ENCODE data around the gene MAD1L1. TPM values are rescaled to one million over a fixed set of nuclear protein-coding genes. Genes with fewer than 3 reads are reported as not detected.

MAD1L1 gene
- total RNA-seq, 1 experiment from 2014 or later, result 38.5 TPM

GRCh38 chr7:1973321-1974251 lies 259.2 kb downstream of the MAD1L1 start:
- Histone ChIP-seq H3K27ac (ENCODE audit: low read depth, low read length) (no peak overlapping the region), H3K4me3 (replicated peaks in 1 of 2; ENCODE audit: low read depth in 1 of 2, low read length in 2 of 2) (no peak overlapping the region), H4K20me1 (ENCODE audit: insufficient read depth) (no peaks in the 10 kb centered on the region), H3K4me2 (ENCODE audit: low read length) (no peak overlapping the region), H3K36me3 (ENCODE audit: control insufficient read depth in 1 of 2, insufficient read depth in 2 of 2, low read length in 2 of 2) (no peaks in the 10 kb centered on the region), H3K79me2 (ENCODE audit: insufficient read depth, low read length) (no peaks in the 10 kb centered on the region), H2AFZ (ENCODE audit: low read depth, low read length, poor library complexity, severe bottlenecking) (no peak overlapping the region), H3K9me2 (ENCODE audit: insufficient read depth) (no peaks in the 10 kb centered on the region), H3K4me1 (ENCODE audit: control insufficient read depth in 1 of 2, insufficient read depth in 2 of 2, low read length in 2 of 2) (no peaks in the 10 kb centered on the region), H3K9me3 (ENCODE audit: control insufficient read depth in 1 of 2, insufficient read depth in 1 of 2, low read depth in 1 of 2, low read length in 2 of 2) (no peaks in the 10 kb centered on the region), H3K27me3 (ENCODE audit: insufficient read depth, low read length) (no peaks in the 10 kb centered on the region), H3K9ac (ENCODE audit: low read length) (no peak overlapping the region)
- RAD21 ChIA-PET (ENCODE audit: low non-redundant PET in 1 of 2, low total read pairs in 2 of 2, uncharacterized antibody in 2 of 2, unreplicated experiment in 2 of 2), result no interaction called here
- POLR2A ChIA-PET, result no interaction called here
- TF ChIP-seq RAD21 (IDR thresholded peaks at IDR 0.05; ENCODE audit: low read depth) (no peak), EZH2phosphoT487 (IDR thresholded peaks at IDR 0.05; ENCODE audit: borderline replicate concordance) (no peak), SP1 (IDR thresholded peaks at IDR 0.05; ENCODE audit: low read depth) (no peak), ZFX (IDR thresholded peaks at IDR 0.05) (no peak), SIN3A (IDR thresholded peaks at IDR 0.05; ENCODE audit: low read depth) (no peak), TCF7L2 (IDR thresholded peaks at IDR 0.05; ENCODE audit: borderline replicate concordance, extremely low read depth, insufficient read depth, insufficient read length) (no peak), POLR2A (IDR thresholded peaks at IDR 0.05; ENCODE audit: borderline replicate concordance, extremely low read depth, insufficient read depth, insufficient read length) (no peak), CBX3 (IDR thresholded peaks at IDR 0.05; ENCODE audit: low read depth) (no peak), MAX (IDR thresholded peaks at IDR 0.05) (no peak), CEBPB (IDR thresholded peaks at IDR 0.05; ENCODE audit: low read depth) (no peak)
- DNase-seq (ENCODE audit: low read depth, low spot score) (no peak), ATAC-seq (no peak)
- CTCF ChIA-PET, result no interaction called here
- intact Hi-C loops (cut with micrococcal nuclease), result no loop called here
- no TSS peak for BruUV-seq (replicated peaks)

GRCh38 chr7:1972744-1973143 lies 260.0 kb downstream of the MAD1L1 start:
- RAD21 ChIA-PET (ENCODE audit: low non-redundant PET in 1 of 2, low total read pairs in 2 of 2, uncharacterized antibody in 2 of 2, unreplicated experiment in 2 of 2), result no interaction called here
- POLR2A ChIA-PET, result no interaction called here
- Histone ChIP-seq H3K79me2 (ENCODE audit: insufficient read depth, low read length) (no peaks in the 10 kb centered on the region), H3K36me3 (ENCODE audit: control insufficient read depth in 1 of 2, insufficient read depth in 2 of 2, low read length in 2 of 2) (no peaks in the 10 kb centered on the region), H3K4me3 (replicated peaks in 1 of 2; ENCODE audit: low read depth in 1 of 2, low read length in 2 of 2) (no peak overlapping the region), H3K9me2 (ENCODE audit: insufficient read depth) (no peaks in the 10 kb centered on the region), H3K4me2 (ENCODE audit: low read length) (no peak overlapping the region), H3K27me3 (ENCODE audit: insufficient read depth, low read length) (no peaks in the 10 kb centered on the region), H2AFZ (ENCODE audit: low read depth, low read length, poor library complexity, severe bottlenecking) (no peak overlapping the region), H3K4me1 (ENCODE audit: control insufficient read depth in 1 of 2, insufficient read depth in 2 of 2, low read length in 2 of 2) (no peaks in the 10 kb centered on the region), H4K20me1 (ENCODE audit: insufficient read depth) (no peaks in the 10 kb centered on the region), H3K9me3 (ENCODE audit: control insufficient read depth in 1 of 2, insufficient read depth in 1 of 2, low read depth in 1 of 2, low read length in 2 of 2) (no peaks in the 10 kb centered on the region), H3K27ac (ENCODE audit: low read depth, low read length) (no peak overlapping the region), H3K9ac (ENCODE audit: low read length) (no peak overlapping the region)
- DNase-seq (ENCODE audit: low read depth, low spot score) (no peak), ATAC-seq (no peak)
- intact Hi-C loops (cut with micrococcal nuclease), result no loop called here
- CTCF ChIA-PET, result no interaction called here
- no TSS peak for BruUV-seq (replicated peaks)
- TF ChIP-seq SRF (IDR thresholded peaks at IDR 0.05; ENCODE audit: low read depth) (no peak), ZBTB33 (IDR thresholded peaks at IDR 0.05; ENCODE audit: extremely low read depth, insufficient replicate concordance, low read length) (no peak), CEBPB (IDR thresholded peaks at IDR 0.05; ENCODE audit: low read depth) (no peak), ZNF274 (IDR thresholded peaks at IDR 0.05; ENCODE audit: low read depth, low read length) (no peak), JUND (IDR thresholded peaks at IDR 0.05) (no peak), CTCF (IDR thresholded peaks at IDR 0.05 in 2 of 3, conservative IDR thresholded peaks at IDR 0.05 in 1 of 3; ENCODE audit: borderline replicate concordance in 1 of 3, insufficient read depth in 1 of 3, low read depth in 2 of 3, low read length in 2 of 3) (no peak), EZH2phosphoT487 (IDR thresholded peaks at IDR 0.05; ENCODE audit: borderline replicate concordance) (no peak), TCF7L2 (IDR thresholded peaks at IDR 0.05; ENCODE audit: borderline replicate concordance, extremely low read depth, insufficient read depth, insufficient read length) (no peak), ELF1 (IDR thresholded peaks at IDR 0.05; ENCODE audit: borderline replicate concordance, low read depth) (no peak), EGR1 (IDR thresholded peaks at IDR 0.05; ENCODE audit: low read depth) (no peak), POLR2A (IDR thresholded peaks at IDR 0.05; ENCODE audit: borderline replicate concordance, extremely low read depth, insufficient read depth, insufficient read length) (no peak)
